Thyroid gland (tissue), 4 donors: Measurements from ENCODE around the gene STXBP5L.

ENCODE experiments used
- CTCF ChIP-seq, 6 experiments: fragments of 200-600 bp in 3 of 6; fragments of 450-650 bp in 3 of 6; sonication (generic) in 3 of 6; IDR thresholded peaks; one replicate each; pipeline ENCODE4 v1.5.1; 2016 to 2019; ENCODE audit warnings: antibody characterized with exemption in 6 of 6, mild to moderate bottlenecking in 2 of 6, inconsistent platforms in 1 of 6, moderate library complexity in 1 of 6
- POLR2A ChIP-seq, 2 donors: fragments of 450-650 bp; IDR thresholded peaks; one replicate each; pipeline ENCODE4 v1.6.1; 2017; ENCODE audit warnings: antibody characterized with exemption in 2 of 2, mild to moderate bottlenecking in 2 of 2, moderate library complexity in 1 of 2

GRCh38 chr3:120892921-120893320 lies 15.1 kb upstream of the STXBP5L start:
- TF ChIP-seq POLR2A (IDR thresholded peaks at IDR 0.05), result no peak
- TF ChIP-seq CTCF (IDR thresholded peaks at IDR 0.05), result no peak
